Mammary epithelial cell (primary cell): Measurements from ENCODE around the gene GOLGA3.

Experiments
- CTCF ChIP-seq, 2 donors: IDR thresholded peaks in 1 of 2; conservative IDR thresholded peaks in 1 of 2; 2 replicates each; pipeline ENCODE4 v1.5.1; 2011 to 2012; ENCODE audit warnings: inconsistent platforms in 2 of 2, low read length in 2 of 2, mild to moderate bottlenecking in 2 of 2, control low read depth in 1 of 2, low read depth in 1 of 2; ENCODE audit not compliant: insufficient read depth in 1 of 2; ENCODE audit errors: extremely low read depth in 1 of 2
- EZH2 ChIP-seq: IDR thresholded peaks from 2 replicates; pipeline ENCODE4 v1.6.1; 2012; ENCODE audit warnings: low read length, inconsistent platforms, borderline replicate concordance

- no peak for TF ChIP-seq CTCF (conservative IDR thresholded peaks at IDR 0.05 in 1 of 2, IDR thresholded peaks at IDR 0.05 in 1 of 2; ENCODE audit: extremely low read depth in 1 of 2, insufficient read depth in 1 of 2, low read depth in 1 of 2, low read length in 2 of 2)
- no peak for TF ChIP-seq EZH2
Measured at GRCh38 chr12:132736913-132737312, 91.8 kb downstream of the GOLGA3 start.
